HG03060 (cell line): ENCODE data around the gene FHOD1.
A peak's percentile ranks its signal among the peaks of the same experiment; 100 is the strongest.

Experiments used
- ATAC-seq: cut with Tn5 transposase; IDR thresholded peaks from one replicate; pipeline ENCODE4 v1.9.1; 2021; ENCODE audit warnings: low read depth, moderate number of reproducible peaks; ENCODE audit not compliant: unreplicated experiment

The FHOD1 gene

GRCh38 chr16:67236563-67237395 is 10.5 kb downstream of the FHOD1 start:
- ATAC-seq: no peak

GRCh38 chr16:67235816-67236562 is 11.3 kb downstream of the FHOD1 start:
- ATAC-seq: no peak

- no peak for ATAC-seq
Measured at GRCh38 chr16:67234180-67234597, 13.1 kb downstream of the FHOD1 start.

- ATAC-seq: no peak
Measured at GRCh38 chr16:67233596-67233995, 13.7 kb downstream of the FHOD1 start.

DNA sequence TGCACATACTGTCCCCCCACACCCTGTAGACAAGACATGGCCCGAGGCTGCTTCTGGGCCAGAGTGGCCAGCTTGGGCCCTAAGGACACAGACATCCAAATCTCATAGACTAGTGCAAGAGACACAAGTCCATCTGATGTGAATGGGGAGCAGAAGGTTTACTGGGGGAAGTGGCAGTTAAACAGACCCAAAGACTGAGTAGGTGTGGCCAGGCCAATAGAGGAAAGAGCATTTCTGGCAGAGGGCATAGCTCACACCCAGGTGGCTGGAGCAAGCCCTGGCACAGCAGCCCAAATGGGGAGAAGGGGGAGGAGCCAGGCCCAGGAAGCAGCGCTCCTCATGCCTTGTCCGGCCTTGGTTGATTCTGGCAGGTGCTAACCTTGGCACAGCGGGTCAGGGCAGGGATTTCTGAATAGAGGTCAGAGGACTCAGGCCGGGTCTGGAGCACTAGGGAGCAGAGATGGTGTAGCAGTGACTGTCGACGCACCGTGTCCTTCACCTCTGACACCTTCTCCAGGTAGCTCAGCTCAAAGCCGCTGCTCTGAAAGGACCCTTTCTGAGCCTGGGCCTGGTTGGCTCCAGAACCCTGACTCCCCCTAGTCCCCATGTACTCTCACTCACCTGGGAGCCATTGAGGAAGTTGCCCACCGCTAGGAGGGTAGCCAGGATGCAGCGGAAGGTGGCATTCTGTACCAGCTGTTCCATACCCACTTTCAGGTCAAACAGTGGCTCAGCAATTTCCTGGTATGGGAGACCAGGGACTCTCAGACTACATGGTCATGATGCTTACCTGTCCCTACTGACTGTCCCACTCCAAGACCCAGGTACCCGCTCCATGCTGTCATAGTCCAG is 16.2 kb downstream of the FHOD1 start:
- no peak for ATAC-seq

DNA sequence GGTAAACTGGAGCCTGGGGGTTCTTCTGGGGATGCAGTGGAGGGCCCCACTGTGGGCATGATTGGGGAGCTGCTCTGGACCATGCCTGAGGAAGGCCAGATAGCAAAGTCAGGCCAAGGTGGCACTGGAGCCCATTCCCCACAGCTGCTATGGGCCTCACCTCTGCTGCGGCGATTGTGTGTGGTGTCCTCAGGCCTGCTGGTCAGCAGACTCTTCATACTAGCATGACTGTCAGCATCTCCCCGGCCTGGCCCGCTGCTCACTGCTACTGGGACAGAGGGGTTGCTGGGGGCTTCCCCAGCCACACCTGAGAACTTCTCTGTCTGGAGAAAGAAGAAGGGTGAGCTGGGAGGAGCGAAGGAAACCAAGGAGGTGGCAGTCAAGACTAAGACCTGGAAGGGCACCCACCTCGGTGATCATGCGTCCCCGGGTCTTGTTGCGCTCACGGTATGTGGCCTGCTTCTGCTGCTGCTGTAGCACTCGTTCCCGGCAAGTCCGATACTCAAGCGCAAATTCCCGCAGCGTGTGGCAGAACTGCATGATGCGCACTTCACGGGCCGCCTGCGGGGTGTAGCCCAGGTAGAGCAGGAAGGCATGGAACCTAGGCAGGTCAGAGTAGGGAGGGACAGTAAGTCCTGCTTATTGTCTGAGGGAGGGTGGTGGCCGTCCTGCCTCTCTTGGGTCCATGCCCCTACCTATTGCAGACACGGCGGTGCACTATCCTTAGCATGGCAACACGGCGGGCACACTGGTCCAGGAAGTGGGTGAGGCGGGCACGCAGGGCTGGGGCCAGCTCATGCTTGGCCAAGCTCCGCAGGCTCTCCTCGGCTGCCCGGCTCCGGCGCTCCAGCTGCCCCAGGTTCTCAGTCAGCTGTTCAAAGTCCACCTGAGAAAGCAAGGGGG is 17.1 kb downstream of the FHOD1 start:
- ATAC-seq: no peak

GRCh38 chr16:67228905-67229304 is 18.4 kb downstream of the FHOD1 start:
- ATAC-seq: no peak

DNA sequence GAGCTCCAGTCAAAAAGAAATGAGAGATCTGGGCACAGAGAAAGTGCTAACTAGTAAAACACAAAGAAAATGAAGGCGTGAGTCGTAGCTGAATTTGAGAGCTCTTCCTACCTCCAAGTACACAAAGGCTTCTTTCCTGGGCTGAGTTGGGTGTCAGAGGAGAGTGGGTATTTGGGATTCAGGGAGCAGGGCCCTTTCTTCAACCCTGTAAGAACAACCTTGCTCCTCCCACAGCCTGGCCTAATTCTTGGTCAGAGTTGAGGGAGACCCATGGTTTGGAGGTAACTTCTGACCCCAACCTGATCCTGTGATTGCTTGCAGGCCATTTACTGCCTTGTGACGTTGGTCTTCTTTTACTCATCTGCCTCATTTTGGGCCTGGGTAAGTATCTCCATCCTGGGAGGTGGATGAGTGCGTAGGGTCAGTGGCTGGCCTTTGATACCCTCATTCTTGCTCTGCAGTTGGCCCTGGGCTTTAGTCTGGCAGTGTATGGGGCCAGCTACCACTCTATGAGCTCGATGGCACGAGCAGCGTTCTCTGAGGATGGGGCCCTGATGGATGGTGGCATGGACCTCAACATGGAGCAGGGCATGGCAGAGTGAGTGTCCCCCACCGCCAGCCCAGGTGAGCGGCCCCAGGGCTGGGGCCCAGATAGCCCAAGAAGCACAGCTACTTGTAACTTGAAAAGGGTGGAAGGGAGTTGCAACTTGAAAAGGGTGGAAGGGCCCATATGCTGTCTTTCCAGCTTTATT is 19.1 kb downstream of the FHOD1 start:
- no peak for ATAC-seq

DNA sequence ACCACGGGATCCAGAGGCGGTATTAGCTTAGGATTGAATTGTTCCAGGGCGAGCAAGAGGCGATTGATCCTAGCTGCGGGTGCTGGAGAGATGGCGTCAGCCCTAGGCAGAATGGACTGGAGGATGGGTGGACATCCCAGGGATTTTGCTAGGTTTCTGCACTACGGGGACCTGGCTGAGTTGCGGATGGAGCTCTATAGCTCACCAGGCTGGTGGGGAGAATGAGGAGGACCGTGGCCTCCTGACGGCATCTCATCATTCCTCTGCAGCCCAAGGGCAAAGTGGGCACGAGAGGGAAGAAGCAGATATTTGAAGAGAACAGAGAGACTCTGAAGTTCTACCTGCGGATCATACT is 19.7 kb downstream of the FHOD1 start:
- ATAC-seq: no peak

- ATAC-seq: peak; percentile 89
Measured at GRCh38 chr16:67226804-67227566, 20.3 kb downstream of the FHOD1 start, which contains the start of gene TMEM208. TMEM208 (plus strand) TSS chr16:67227130; CDS start chr16:67227219, 89 bp downstream.

DNA sequence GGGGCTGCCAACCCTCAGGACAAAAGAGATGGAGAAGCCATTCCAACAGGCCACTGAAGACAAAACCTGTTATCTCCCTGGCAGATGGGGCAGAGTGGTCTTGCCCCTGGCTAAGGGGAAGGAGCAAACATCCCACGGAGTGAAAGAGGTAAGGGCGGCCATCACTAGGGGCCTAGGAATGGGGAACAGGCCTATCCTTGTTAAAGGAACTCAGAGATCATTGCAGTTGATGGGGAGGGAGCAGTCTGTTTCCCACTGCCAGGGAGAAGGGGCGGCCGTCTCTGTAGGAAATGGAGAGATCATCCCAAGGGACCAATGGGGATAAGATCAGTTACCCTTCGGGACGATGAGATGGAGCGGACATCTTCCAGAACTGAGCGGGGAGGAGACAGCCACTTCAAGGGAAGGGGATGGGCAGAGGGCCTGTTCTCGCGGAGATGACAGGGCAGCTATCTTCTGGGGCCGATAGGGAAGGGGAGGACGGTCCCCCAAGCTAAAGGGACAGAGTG is 20.9 kb downstream of the FHOD1 start:
- ATAC-seq: no peak

DNA sequence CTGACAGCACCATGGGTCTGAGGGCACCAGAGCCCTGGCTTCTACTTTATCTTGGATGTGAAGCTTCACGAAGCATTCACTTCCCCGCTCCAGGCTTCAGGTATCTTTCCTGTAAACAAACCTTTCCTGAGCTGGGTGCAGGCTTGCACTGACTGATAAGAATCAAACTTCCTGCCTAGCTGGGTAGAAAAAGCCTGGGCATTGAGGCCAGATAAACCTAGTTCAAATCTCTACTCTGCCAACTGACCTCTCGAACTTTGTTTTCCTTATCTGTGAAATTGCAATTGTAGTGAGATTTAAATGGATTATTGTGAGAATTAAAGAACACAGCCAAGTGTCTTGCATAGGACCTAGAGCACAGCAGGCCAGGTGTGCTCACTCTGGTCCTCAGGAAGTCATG is 23.3 kb downstream of the FHOD1 start:
- ATAC-seq: no peak

DNA sequence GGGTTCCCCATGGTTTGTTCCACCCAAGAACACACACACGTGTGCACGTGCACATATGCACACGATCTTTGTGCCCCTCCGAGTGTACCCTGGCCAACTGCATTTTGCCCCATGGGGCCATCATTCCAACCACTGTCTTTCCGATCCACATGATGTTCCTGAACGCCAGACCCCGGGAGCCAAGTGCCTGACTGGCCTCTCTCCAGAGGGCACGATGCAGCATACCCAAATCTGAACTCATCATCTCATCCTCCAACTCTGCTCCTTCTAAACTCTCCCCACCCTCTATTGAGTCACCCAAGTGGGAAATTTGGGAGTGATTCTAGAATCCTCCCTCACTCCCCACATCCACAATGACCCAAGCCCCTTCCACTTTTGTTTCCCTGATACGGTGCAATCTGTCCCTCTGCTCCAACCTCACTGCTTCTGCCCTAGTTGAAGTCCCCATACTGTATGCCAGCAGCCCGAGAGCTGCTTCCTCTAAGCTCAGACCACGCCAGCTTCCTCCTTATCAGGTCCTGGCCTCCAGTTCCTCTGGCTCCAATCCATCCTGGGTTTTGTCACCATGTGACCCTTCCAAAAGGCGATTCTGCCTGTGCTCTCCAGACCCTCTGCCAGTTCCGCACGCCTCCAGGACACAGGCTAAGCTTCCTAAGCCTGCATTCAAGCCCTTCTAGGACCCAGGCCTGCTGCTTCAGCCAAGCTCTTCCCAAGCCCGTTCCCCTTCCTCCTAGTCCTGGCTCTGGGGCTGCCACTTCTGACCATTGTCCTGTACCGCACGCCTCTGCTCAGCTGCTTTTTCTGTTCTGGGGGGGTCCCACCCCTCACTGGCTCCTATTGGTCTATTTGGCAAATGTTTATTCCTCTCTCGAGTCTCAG is 30.4 kb downstream of the FHOD1 start:
- no peak for ATAC-seq

- ATAC-seq: no peak
Measured at GRCh38 chr16:67215706-67216105, 31.6 kb downstream of the FHOD1 start.

DNA sequence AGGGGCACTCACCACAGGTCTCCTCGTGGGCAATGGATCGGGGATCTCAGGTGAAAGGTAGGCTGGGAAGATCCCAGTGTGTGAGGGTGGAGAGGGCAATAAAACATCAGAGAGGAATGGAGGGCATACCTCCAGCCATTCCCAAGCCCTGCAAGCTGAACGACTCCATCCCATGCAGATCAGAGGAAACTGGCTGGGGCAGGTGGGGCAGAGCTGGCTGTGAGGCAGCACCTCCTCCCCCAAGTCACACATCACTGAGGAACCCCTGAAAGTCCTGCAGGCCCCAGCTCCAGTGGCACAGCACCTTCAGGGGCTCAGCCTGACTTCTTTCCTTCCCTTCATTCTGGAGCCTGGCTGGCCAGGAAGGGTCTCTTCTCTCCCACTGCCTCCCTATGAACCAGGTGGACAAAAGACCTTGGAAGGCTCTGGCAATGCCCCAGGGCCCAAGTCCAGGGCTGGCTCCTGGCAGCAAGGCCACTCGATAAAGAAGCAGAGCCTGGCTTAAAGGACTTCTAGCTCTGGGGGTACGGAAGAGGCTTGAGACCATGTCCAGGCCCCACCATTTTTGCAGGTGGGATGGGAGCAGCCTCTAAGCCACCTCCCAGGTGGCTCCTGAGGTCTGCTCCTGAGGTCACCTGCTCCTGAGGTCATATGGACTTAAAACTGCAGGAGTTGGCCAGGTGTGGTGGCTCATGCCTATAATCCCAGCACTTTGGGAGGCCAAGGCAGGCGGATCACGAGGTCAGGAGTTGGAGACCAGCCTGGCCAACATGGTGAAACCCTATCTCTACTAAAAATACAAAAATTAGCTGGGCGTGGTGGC is 33.9 kb downstream of the FHOD1 start:
- ATAC-seq: no peak

- no peak for ATAC-seq
Measured at GRCh38 chr16:67212766-67213165, 34.5 kb downstream of the FHOD1 start.
